ENCODE measurements around the gene XAGE3.

Gene XAGE3

GRCh38 chrX:52819788-52820187 lies 48.1 kb downstream of the XAGE3 start:
- no peak overlapping the region for H3K9ac ChIP-seq
- no peak overlapping the region for H3K4me3 ChIP-seq (IDR thresholded peaks at IDR 0.05; ENCODE audit: insufficient read depth, low read depth, low read length)
- no peak overlapping the region for H3K4me2 ChIP-seq
- no peak overlapping the region for H2AFZ ChIP-seq (ENCODE audit: low read depth)
- H3K27me3 ChIP-seq (ENCODE audit: insufficient read depth, low read depth): no peaks in the 10 kb centered on the region
- H4K20me1 ChIP-seq (ENCODE audit: insufficient read depth): no peaks in the 10 kb centered on the region
- H3K36me3 ChIP-seq (ENCODE audit: insufficient read depth): no peaks in the 10 kb centered on the region
- H3K4me1 ChIP-seq (ENCODE audit: low read depth, poor library complexity, severe bottlenecking): no peaks in the 10 kb centered on the region
- H3K79me2 ChIP-seq (ENCODE audit: insufficient read depth, low read depth): no peaks in the 10 kb centered on the region
- no peak for TF ChIP-seq CTCF (conservative IDR thresholded peaks at IDR 0.05; ENCODE audit: low read depth, low read length)
- no peak overlapping the region for H3K27ac ChIP-seq
